Globus pallidus (tissue), 1 donor: ENCODE measurements around the gene CT45A1.
"Not testable (repeated sequence)": the region's sequence is repeated elsewhere in the genome, so short reads cannot be mapped to it uniquely, and the experiment has no call there.

Source experiments
- DNase-seq: peaks from one replicate; pipeline ENCODE4 v3.0.0-alpha.2; 2015; ENCODE audit warnings: low spot score

Gene CT45A1

GRCh38 chrX:135713183-135713689 lies at the start of gene CT45A1:
TSS of gene CT45A1 (plus strand) at chrX:135713639. CDS start at chrX:135718941, 5,302 bp downstream.
- not testable (repeated sequence) for DNase-seq

GRCh38 chrX:135672979-135673378 lies 40.5 kb upstream of the CT45A1 start:
- not testable (repeated sequence) for DNase-seq

GRCh38 chrX:135688137-135688536 lies 25.3 kb upstream of the CT45A1 start:
- no peak for DNase-seq

- no peak for DNase-seq
These were observed 18.0 kb upstream of the CT45A1 start for GRCh38 chrX:135695471-135695870.

- no peak for DNase-seq
These were observed 15.8 kb upstream of the CT45A1 start for GRCh38 chrX:135697601-135698000.

- DNase-seq = no peak
These were observed 14.5 kb upstream of the CT45A1 start for GRCh38 chrX:135698924-135699323.

GRCh38 chrX:135707880-135708279 lies 5.6 kb upstream of the CT45A1 start:
- DNase-seq = no peak

GRCh38 chrX:135713795-135714194 lies 356 bp downstream of the CT45A1 start:
- no peak for DNase-seq

GRCh38 chrX:135734666-135735065 lies 21.2 kb downstream of the CT45A1 start:
- not testable (repeated sequence) for DNase-seq

- DNase-seq = no peak
These were observed 24.1 kb downstream of the CT45A1 start for GRCh38 chrX:135737366-135738071.

- no peak for DNase-seq
These were observed 27.3 kb downstream of the CT45A1 start for GRCh38 chrX:135740681-135741149.

GRCh38 chrX:135741192-135741715 lies 27.8 kb downstream of the CT45A1 start:
- DNase-seq = no peak

GRCh38 chrX:135744739-135745138 lies 31.3 kb downstream of the CT45A1 start:
- not testable (repeated sequence) for DNase-seq

- DNase-seq = not testable (repeated sequence)
These were observed 54.7 kb downstream of the CT45A1 start, which contains the start of gene CT45A3 for GRCh38 chrX:135768091-135768490. TSS of gene CT45A3 (minus strand) at chrX:135768191. CDS start at chrX:135764444, 3,747 bp downstream.
